ENCODE results near the gene RIPK3.

RIPK3 gene

GRCh38 chr14:24369907-24370687 is 30.3 kb upstream of the RIPK3 start:
- H3K4me2 ChIP-seq (ENCODE audit: low read length), result no peak overlapping the region
- H3K27me3 ChIP-seq (ENCODE audit: control insufficient read depth, insufficient read depth, low read length), result no peaks in the 10 kb centered on the region
- H3K4me3 ChIP-seq (ENCODE audit: low read depth, low read length), result no peak overlapping the region
- H3K9ac ChIP-seq, result no peak overlapping the region
- TF ChIP-seq, protein P1, sequence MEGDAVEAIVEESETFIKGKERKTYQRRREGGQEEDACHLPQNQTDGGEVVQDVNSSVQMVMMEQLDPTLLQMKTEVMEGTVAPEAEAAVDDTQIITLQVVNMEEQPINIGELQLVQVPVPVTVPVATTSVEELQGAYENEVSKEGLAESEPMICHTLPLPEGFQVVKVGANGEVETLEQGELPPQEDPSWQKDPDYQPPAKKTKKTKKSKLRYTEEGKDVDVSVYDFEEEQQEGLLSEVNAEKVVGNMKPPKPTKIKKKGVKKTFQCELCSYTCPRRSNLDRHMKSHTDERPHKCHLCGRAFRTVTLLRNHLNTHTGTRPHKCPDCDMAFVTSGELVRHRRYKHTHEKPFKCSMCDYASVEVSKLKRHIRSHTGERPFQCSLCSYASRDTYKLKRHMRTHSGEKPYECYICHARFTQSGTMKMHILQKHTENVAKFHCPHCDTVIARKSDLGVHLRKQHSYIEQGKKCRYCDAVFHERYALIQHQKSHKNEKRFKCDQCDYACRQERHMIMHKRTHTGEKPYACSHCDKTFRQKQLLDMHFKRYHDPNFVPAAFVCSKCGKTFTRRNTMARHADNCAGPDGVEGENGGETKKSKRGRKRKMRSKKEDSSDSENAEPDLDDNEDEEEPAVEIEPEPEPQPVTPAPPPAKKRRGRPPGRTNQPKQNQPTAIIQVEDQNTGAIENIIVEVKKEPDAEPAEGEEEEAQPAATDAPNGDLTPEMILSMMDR (IDR thresholded peaks at IDR 0.05), result no peak
- H3K79me2 ChIP-seq, result no peaks in the 10 kb centered on the region
- H3K27ac ChIP-seq, result no peak overlapping the region
- H3K9me3 ChIP-seq (ENCODE audit: control insufficient read depth, low read length), result no peaks in the 10 kb centered on the region
- peaks cover 19% of the 10 kb centered on the region for H3K4me1 ChIP-seq
- H3K36me3 ChIP-seq (ENCODE audit: control insufficient read depth, insufficient read depth, low read length), result no peaks in the 10 kb centered on the region
- H2AFZ ChIP-seq, result peak overlapping the region; percentile 29

DNA sequence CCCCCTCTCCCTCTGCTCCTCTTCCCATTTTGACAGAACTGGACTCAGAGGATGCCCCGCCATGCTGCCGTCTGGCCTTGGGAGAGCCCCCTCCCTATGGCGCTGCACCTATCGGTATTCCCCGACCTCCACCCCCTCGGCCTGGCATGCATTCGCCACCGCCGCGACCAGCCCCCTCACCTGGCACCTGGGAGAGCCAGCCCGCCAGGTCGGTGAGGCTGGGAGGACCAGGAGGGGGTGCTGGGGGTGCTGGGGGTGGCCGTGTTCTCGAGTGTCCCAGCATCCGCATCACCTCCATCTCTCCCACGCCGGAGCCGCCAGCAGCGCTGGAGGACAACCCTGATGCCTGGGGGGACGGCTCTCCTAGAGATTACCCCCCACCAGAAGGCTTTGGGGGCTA is 29.7 kb upstream of the RIPK3 start:
- Histone ChIP-seq H3K79me2 (no peaks in the 10 kb centered on the region), H3K4me3 (ENCODE audit: low read depth, low read length) (peak overlapping the region; percentile 87), H3K4me1 (peaks cover 20% of the 10 kb centered on the region), H3K27me3 (ENCODE audit: control insufficient read depth, insufficient read depth, low read length) (no peaks in the 10 kb centered on the region), H3K9ac (no peak overlapping the region), H3K4me2 (ENCODE audit: low read length) (peak overlapping the region; percentile 99), H2AFZ (peak overlapping the region; percentile 96), H3K36me3 (ENCODE audit: control insufficient read depth, insufficient read depth, low read length) (no peaks in the 10 kb centered on the region), H3K27ac (peak overlapping the region; percentile 69), H3K9me3 (ENCODE audit: control insufficient read depth, low read length) (no peaks in the 10 kb centered on the region)
- TF ChIP-seq, protein P1 (IDR thresholded peaks at IDR 0.05), result no peak

- Histone ChIP-seq H3K36me3 (ENCODE audit: control insufficient read depth, insufficient read depth, low read length) (no peaks in the 10 kb centered on the region), H3K27me3 (ENCODE audit: control insufficient read depth, insufficient read depth, low read length) (no peaks in the 10 kb centered on the region), H3K4me1 (peaks cover 20% of the 10 kb centered on the region), H3K27ac (peak overlapping the region; percentile 69), H3K9ac (peak overlapping the region; percentile 17), H3K79me2 (no peaks in the 10 kb centered on the region), H3K4me3 (ENCODE audit: low read depth, low read length) (peak overlapping the region; percentile 87), H3K4me2 (ENCODE audit: low read length) (peak overlapping the region; percentile 99), H3K9me3 (ENCODE audit: control insufficient read depth, low read length) (no peaks in the 10 kb centered on the region), H2AFZ (peak overlapping the region; percentile 96)
- TF ChIP-seq, protein P1 (IDR thresholded peaks at IDR 0.05), result no peak
Measured at GRCh38 chr14:24368562-24369252, 28.9 kb upstream of the RIPK3 start.

DNA sequence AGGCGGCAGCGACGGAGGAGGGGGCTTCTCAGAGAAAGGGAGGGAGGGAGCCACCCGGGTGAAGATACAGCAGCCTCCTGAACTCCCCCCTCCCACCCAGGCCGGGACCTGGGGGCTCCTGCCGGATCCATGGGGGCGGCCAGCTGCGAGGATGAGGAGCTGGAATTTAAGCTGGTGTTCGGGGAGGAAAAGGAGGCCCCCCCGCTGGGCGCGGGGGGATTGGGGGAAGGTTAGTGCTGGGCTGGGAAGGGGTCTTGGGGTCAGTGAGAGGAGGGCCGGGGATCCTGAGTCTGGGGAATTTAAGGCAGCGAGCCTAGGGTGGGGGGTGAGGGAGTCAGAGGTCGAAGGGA is 28.4 kb upstream of the RIPK3 start:
- no peaks in the 10 kb centered on the region for H3K27me3 ChIP-seq (ENCODE audit: control insufficient read depth, insufficient read depth, low read length)
- peak overlapping the region; percentile 99 for H3K4me2 ChIP-seq (ENCODE audit: low read length)
- peaks cover 20% of the 10 kb centered on the region for H3K4me1 ChIP-seq
- H3K79me2 ChIP-seq, result no peaks in the 10 kb centered on the region
- H3K27ac ChIP-seq, result peak overlapping the region; percentile 69
- peak overlapping the region; percentile 96 for H2AFZ ChIP-seq
- no peaks in the 10 kb centered on the region for H3K36me3 ChIP-seq (ENCODE audit: control insufficient read depth, insufficient read depth, low read length)
- H3K9ac ChIP-seq, result peak overlapping the region; percentile 17
- peak overlapping the region; percentile 87 for H3K4me3 ChIP-seq (ENCODE audit: low read depth, low read length)
- TF ChIP-seq, protein P1 (IDR thresholded peaks at IDR 0.05), result no peak
- H3K9me3 ChIP-seq (ENCODE audit: control insufficient read depth, low read length), result no peaks in the 10 kb centered on the region

Measured in parathyroid adenoma (tissue), 2 donors.